Liver (tissue), 9 donors: Measurements from ENCODE around the gene ULBP2. TPM values are rescaled to one million over a fixed set of nuclear protein-coding genes. Genes with fewer than 3 reads are reported as not detected.

Experiments used
- DNase-seq: peaks from one replicate; pipeline ENCODE4 v3.0.0-alpha.2; 2017; ENCODE audit warnings: low spot score
- H3K27ac ChIP-seq, 2 donors: one replicate each; pipeline ENCODE4 v1.7.0; 2013; ENCODE audit warnings: inconsistent platforms in 2 of 2, low read length in 2 of 2, control low read depth in 1 of 2, low read depth in 1 of 2, mild to moderate bottlenecking in 1 of 2
- H3K27me3 ChIP-seq, 4 donors: one replicate each; pipeline versions ENCODE4 v1.6.1 to v1.7.0; 2013; ENCODE audit warnings: low read length in 3 of 4, inconsistent platforms in 1 of 4, mild to moderate bottlenecking in 1 of 4, moderate library complexity in 1 of 4; ENCODE audit not compliant: control insufficient read depth in 4 of 4, insufficient read depth in 4 of 4
- H3K36me3 ChIP-seq, 4 donors: one replicate each; pipeline versions ENCODE4 v1.6.1 to v1.7.0; 2013; ENCODE audit warnings: low read length in 3 of 4, mild to moderate bottlenecking in 3 of 4, low read depth in 1 of 4, moderate library complexity in 1 of 4; ENCODE audit not compliant: control insufficient read depth in 4 of 4, insufficient read depth in 3 of 4
- H3K4me1 ChIP-seq, 4 donors: one replicate each; pipeline versions ENCODE4 v1.6.1 to v1.7.0; 2013; ENCODE audit warnings: low read length in 3 of 4, mild to moderate bottlenecking in 3 of 4, moderate library complexity in 1 of 4; ENCODE audit not compliant: control insufficient read depth in 4 of 4, insufficient read depth in 4 of 4
- H3K4me3 ChIP-seq, 3 donors: one replicate each; pipeline versions ENCODE4 v1.6.1 to v1.7.0; 2013; ENCODE audit warnings: low read length in 3 of 3, control low read depth in 1 of 3, low read depth in 1 of 3, mild to moderate bottlenecking in 1 of 3
- H3K9ac ChIP-seq, 2 donors: one replicate each; pipeline ENCODE4 v1.7.0; 2013; ENCODE audit warnings: low read length in 2 of 2, mild to moderate bottlenecking in 2 of 2, moderate library complexity in 2 of 2, control low read depth in 1 of 2, low read depth in 1 of 2
- H3K9me3 ChIP-seq, 4 donors: one replicate each; pipeline versions ENCODE4 v1.6.1 to v1.7.0; 2013; ENCODE audit warnings: low read length in 3 of 4; ENCODE audit not compliant: control insufficient read depth in 4 of 4
- ATF3 ChIP-seq: IDR thresholded peaks from 2 replicates; pipeline ENCODE4 v1.6.1; 2016; ENCODE audit warnings: antibody characterized with exemption
- CTCF ChIP-seq: fragments of 150-350 bp; IDR thresholded peaks from 2 replicates; pipeline ENCODE4 v1.5.1; 2017; ENCODE audit warnings: improper control_type of control experiment, low read depth, low read length; ENCODE audit not compliant: missing input control
- EGR1 ChIP-seq, 2 donors: IDR thresholded peaks; 2 replicates each; pipeline ENCODE4 v1.6.1; 2016 to 2018; ENCODE audit warnings: antibody characterized with exemption in 2 of 2, low read depth in 2 of 2
- FOXA1 ChIP-seq: IDR thresholded peaks from 2 replicates; pipeline ENCODE4 v1.6.1; 2016; ENCODE audit warnings: antibody characterized with exemption
- GABPA ChIP-seq, 2 donors: IDR thresholded peaks in 1 of 2; conservative IDR thresholded peaks in 1 of 2; 2 replicates each; pipeline ENCODE4 v1.6.1; 2016; ENCODE audit warnings: antibody characterized with exemption in 2 of 2, mild to moderate bottlenecking in 1 of 2, moderate library complexity in 1 of 2
- HNF4A ChIP-seq, 2 donors: conservative IDR thresholded peaks; 2 replicates each; pipeline ENCODE4 v1.6.1; 2016; ENCODE audit warnings: antibody characterized with exemption in 2 of 2, mild to moderate bottlenecking in 2 of 2
- HNF4G ChIP-seq: IDR thresholded peaks from 2 replicates; pipeline ENCODE4 v1.6.1; 2016; ENCODE audit warnings: antibody characterized with exemption
- JUND ChIP-seq, 2 donors: IDR thresholded peaks; 2 replicates each; pipeline ENCODE4 v1.6.1; 2016; ENCODE audit warnings: antibody characterized with exemption in 2 of 2
- NR2F2 ChIP-seq: IDR thresholded peaks from 2 replicates; pipeline ENCODE4 v1.6.1; 2016; ENCODE audit warnings: antibody characterized with exemption
- RAD21 ChIP-seq, 2 donors: IDR thresholded peaks; 2 replicates each; pipeline ENCODE4 v1.6.1; 2016; ENCODE audit warnings: antibody characterized with exemption in 2 of 2, mild to moderate bottlenecking in 2 of 2
- RXRA ChIP-seq, 2 donors: IDR thresholded peaks; 2 replicates each; pipeline ENCODE4 v1.6.1; 2017 to 2018; ENCODE audit warnings: antibody characterized with exemption in 2 of 2, mild to moderate bottlenecking in 1 of 2
- SP1 ChIP-seq: IDR thresholded peaks from 2 replicates; pipeline ENCODE4 v1.6.1; 2018; ENCODE audit warnings: antibody characterized with exemption, mild to moderate bottlenecking
- TAF1 ChIP-seq: conservative IDR thresholded peaks from 2 replicates; pipeline ENCODE4 v1.6.1; 2016; ENCODE audit warnings: antibody characterized with exemption, mild to moderate bottlenecking
- YY1 ChIP-seq: IDR thresholded peaks from 2 replicates; pipeline ENCODE4 v1.6.1; 2016; ENCODE audit warnings: antibody characterized with exemption, mild to moderate bottlenecking
- ZBTB33 ChIP-seq: IDR thresholded peaks from 2 replicates; pipeline ENCODE4 v1.6.1; 2016; ENCODE audit warnings: antibody characterized with exemption
- WGBS: extraction: QIAGEN DNeasy Blood & Tissue Kit; methylation state at CpG from one replicate; pipeline ENCODE4 v1.1.7; 2013; 5-methylcytosine and 5-hydroxymethylcytosine counted together
- polyA plus RNA-seq, 2 donors: library from polyadenylated mRNA; stranded (reverse) in 1 of 2; unstranded in 1 of 2; fragments of 200-250 nt in 1 of 2; fragments of >200 nt in 1 of 2; fragmentation: Nextera tagmentation in 1 of 2; extraction: Ambion mirVana in 1 of 2; gene quantifications; one replicate each; pipeline versions ENCODE4 v1.2.1 to v1.2.3, GENCODE V29; 2013 to 2015
- total RNA-seq, 2 donors: library from RNA; depleted of rRNA; stranded (reverse); fragments of >200 nt; gene quantifications; one replicate each; pipeline ENCODE4 v1.2.3, GENCODE V29; 2014
- TF ChIP-seq, protein P1 (sequence below): IDR thresholded peaks from 2 replicates; pipeline ENCODE4 v1.6.1; 2016; ENCODE audit warnings: antibody characterized with exemption, mild to moderate bottlenecking
- donor health status: healthy.
- donor health status: healthy.
- donor health status: healthy.
- donor health status: healthy.
- donor health status: healthy.

The ULBP2 gene
- total and polyA plus RNA-seq, 4 donors, result 0.14 to 0.27 (median 0.20) TPM

- no peaks in the 10 kb centered on the region for H3K9me3 ChIP-seq
- H3K4me1 ChIP-seq, result peaks cover 0 to 10% (median 6%) of the 10 kb centered on the region in 4 donors
- H3K9ac ChIP-seq, result no peak overlapping the region
- H3K27me3 ChIP-seq, result peaks cover 0 to 9% (median 3%) of the 10 kb centered on the region in 4 donors
- TF ChIP-seq, protein P1, sequence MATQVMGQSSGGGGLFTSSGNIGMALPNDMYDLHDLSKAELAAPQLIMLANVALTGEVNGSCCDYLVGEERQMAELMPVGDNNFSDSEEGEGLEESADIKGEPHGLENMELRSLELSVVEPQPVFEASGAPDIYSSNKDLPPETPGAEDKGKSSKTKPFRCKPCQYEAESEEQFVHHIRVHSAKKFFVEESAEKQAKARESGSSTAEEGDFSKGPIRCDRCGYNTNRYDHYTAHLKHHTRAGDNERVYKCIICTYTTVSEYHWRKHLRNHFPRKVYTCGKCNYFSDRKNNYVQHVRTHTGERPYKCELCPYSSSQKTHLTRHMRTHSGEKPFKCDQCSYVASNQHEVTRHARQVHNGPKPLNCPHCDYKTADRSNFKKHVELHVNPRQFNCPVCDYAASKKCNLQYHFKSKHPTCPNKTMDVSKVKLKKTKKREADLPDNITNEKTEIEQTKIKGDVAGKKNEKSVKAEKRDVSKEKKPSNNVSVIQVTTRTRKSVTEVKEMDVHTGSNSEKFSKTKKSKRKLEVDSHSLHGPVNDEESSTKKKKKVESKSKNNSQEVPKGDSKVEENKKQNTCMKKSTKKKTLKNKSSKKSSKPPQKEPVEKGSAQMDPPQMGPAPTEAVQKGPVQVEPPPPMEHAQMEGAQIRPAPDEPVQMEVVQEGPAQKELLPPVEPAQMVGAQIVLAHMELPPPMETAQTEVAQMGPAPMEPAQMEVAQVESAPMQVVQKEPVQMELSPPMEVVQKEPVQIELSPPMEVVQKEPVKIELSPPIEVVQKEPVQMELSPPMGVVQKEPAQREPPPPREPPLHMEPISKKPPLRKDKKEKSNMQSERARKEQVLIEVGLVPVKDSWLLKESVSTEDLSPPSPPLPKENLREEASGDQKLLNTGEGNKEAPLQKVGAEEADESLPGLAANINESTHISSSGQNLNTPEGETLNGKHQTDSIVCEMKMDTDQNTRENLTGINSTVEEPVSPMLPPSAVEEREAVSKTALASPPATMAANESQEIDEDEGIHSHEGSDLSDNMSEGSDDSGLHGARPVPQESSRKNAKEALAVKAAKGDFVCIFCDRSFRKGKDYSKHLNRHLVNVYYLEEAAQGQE, result no peak
- TF ChIP-seq ZBTB33 (no peak), FOXA1 (no peak), NR2F2 (no peak), RAD21 (IDR thresholded peaks at IDR 0.05) (no peak), TAF1 (no peak), HNF4G (no peak), JUND (IDR thresholded peaks at IDR 0.05) (no peak), CTCF (no peak), ATF3 (no peak), SP1 (no peak), GABPA (IDR thresholded peaks at IDR 0.05 in 1 of 2, conservative IDR thresholded peaks at IDR 0.05 in 1 of 2) (no peak), HNF4A (conservative IDR thresholded peaks at IDR 0.05) (no peak), YY1 (no peak), RXRA (IDR thresholded peaks at IDR 0.05) (no peak)
- no peak overlapping the region for H3K4me3 ChIP-seq
- no peak for DNase-seq
- no peak overlapping the region for H3K27ac ChIP-seq
- no peaks in the 10 kb centered on the region for H3K36me3 ChIP-seq
- 20% methylated on average over 3 of the region's 3 CpGs for WGBS
Observed at GRCh38 chr6:149929422-149929821, 12.4 kb upstream of the ULBP2 start.

GRCh38 chr6:149931501-149931900, 10.3 kb upstream of the ULBP2 start:
- Histone ChIP-seq H3K9me3 (no peaks in the 10 kb centered on the region), H3K9ac (no peak overlapping the region), H3K27me3 (peaks cover 0 to 24% (median 5%) of the 10 kb centered on the region in 4 donors), H3K4me3 (no peak overlapping the region), H3K4me1 (no peaks in the 10 kb centered on the region), H3K36me3 (no peaks in the 10 kb centered on the region), H3K27ac (no peak overlapping the region)
- TF ChIP-seq EGR1 (IDR thresholded peaks at IDR 0.05; ENCODE audit: low read depth in 2 of 2), result no peak
- DNase-seq, result no peak
- 70% methylated on average over 6 of the region's 6 CpGs for WGBS
